Stimulated activated naive CD8-positive, alpha-beta T cell treated with anti-CD3 and anti-CD28 coated beads, Interleukin-15, Interleukin-2, amounts not matched to agents 100 ng/mL and 50 ng/mL, for 24 hours (primary cell): Measurements from ENCODE around the gene NOMO2.
A peak's percentile ranks its signal among the peaks of the same experiment; 100 is the strongest.
"Not testable (repeated sequence)": the region's sequence is repeated elsewhere in the genome, so short reads cannot be mapped to it uniquely, and the experiment has no call there.

Experiments
- H3K27ac Mint-ChIP-seq: one replicate; pipeline ENCODE4 v1.8.0; 2021; ENCODE audit warnings: mild to moderate bottlenecking, mixed read lengths
- H3K27me3 Mint-ChIP-seq: one replicate; pipeline ENCODE4 v1.8.0; 2021; ENCODE audit warnings: mixed read lengths
- H3K36me3 Mint-ChIP-seq: one replicate; pipeline ENCODE4 v1.8.0; 2021; ENCODE audit warnings: low read depth, mixed read lengths
- H3K4me1 Mint-ChIP-seq: one replicate; pipeline ENCODE4 v1.8.0; 2021; ENCODE audit warnings: low read depth, mixed read lengths
- H3K4me3 Mint-ChIP-seq: one replicate; pipeline ENCODE4 v1.8.0; 2021; ENCODE audit warnings: mild to moderate bottlenecking, mixed read lengths
- H3K9me3 Mint-ChIP-seq: one replicate; pipeline ENCODE4 v1.8.0; 2021; ENCODE audit warnings: mixed read lengths

NOMO2 gene

DNA sequence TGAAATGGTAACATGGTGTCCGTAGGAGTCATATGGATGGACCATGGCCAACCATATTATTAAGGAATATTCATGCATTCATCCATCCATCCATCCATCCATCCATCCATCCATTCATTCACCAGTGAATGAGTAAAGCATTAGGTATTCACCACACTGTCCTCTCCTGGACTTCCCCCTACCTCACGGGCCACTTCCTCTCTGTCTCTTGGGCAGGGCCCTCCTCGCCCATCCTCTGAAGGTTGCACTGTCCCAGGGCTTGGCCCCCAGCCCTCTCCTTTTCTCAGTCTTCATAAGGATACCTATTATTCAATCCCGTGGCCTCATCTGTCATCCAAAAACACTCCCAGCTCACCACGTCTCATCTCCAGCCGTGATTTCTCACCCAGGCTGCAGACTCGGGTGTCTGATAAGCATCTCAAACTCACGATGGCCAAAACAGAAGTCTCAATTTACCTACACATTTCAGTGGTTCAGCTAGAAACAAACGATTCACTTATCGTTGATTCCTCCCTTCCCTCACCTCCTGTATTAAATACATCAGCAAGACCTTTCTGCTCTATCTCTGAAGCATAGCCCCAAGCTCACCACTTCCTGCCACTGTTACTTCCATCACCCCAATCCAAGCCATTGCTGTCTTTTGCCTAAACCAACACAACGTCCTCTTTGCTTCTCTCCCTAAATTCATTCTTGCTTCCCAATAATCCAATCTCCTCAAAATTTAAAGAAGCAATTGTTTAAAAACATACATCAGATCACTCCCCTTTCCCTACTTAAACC, 69.6 kb downstream of the NOMO2 start:
- not testable (repeated sequence) for H3K9me3 Mint-ChIP-seq, H3K27me3 Mint-ChIP-seq, H3K4me3 Mint-ChIP-seq, H3K27ac Mint-ChIP-seq, H3K4me1 Mint-ChIP-seq, H3K36me3 Mint-ChIP-seq

DNA sequence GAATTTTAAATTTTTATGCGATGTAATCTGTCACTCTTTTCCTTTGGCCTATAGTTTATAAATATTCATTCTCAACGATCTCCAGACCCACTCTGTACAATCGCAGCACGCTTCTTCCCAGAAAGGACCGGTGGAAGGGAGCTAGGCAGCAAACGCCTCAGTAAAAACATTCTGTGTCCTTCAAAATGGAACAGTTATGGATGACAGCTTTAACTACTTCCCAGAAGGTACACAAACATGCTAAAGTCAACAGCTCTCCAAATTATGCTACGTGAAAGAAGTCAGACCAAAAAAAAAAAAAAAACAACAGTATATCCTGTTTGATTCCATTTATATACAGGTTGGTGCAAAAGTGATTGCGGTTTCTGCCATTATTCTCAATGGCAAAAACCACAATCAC, 125.9 kb downstream of the NOMO2 start:
- H3K27ac Mint-ChIP-seq, H3K4me1 Mint-ChIP-seq, H3K27me3 Mint-ChIP-seq, H3K36me3 Mint-ChIP-seq, H3K4me3 Mint-ChIP-seq, H3K9me3 Mint-ChIP-seq: not testable (repeated sequence)

DNA sequence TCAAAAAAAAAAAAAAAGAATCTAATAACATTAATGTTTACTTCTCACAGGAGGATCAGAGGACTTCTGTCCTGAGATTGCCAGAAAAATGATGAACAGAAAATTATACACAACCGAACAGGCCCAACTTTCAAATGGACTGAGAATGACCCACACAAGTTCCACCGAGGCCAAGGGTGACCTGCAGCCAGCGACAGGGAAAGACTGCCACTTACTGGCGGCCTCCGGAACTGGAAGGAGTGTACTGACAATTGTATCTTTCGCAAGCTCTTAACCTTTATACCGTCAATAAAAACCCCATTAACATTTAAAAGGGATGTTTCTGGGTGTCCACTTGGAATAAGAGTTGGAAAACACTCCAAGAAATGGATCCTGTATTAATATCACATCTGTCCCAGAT, 146.1 kb downstream of the NOMO2 start:
- H3K27ac Mint-ChIP-seq, H3K36me3 Mint-ChIP-seq, H3K4me1 Mint-ChIP-seq, H3K9me3 Mint-ChIP-seq, H3K27me3 Mint-ChIP-seq, H3K4me3 Mint-ChIP-seq: not testable (repeated sequence)

DNA sequence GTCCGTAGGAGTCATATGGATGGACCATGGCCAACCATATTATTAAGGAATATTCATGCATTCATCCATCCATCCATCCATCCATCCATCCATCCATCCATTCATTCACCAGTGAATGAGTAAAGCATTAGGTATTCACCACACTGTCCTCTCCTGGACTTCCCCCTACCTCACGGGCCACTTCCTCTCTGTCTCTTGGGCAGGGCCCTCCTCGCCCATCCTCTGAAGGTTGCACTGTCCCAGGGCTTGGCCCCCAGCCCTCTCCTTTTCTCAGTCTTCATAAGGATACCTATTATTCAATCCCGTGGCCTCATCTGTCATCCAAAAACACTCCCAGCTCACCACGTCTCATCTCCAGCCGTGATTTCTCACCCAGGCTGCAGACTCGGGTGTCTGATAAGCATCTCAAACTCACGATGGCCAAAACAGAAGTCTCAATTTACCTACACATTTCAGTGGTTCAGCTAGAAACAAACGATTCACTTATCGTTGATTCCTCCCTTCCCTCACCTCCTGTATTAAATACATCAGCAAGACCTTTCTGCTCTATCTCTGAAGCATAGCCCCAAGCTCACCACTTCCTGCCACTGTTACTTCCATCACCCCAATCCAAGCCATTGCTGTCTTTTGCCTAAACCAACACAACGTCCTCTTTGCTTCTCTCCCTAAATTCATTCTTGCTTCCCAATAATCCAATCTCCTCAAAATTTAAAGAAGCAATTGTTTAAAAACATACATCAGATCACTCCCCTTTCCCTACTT, 152.2 kb downstream of the NOMO2 start:
- not testable (repeated sequence) for H3K4me1 Mint-ChIP-seq, H3K27ac Mint-ChIP-seq, H3K27me3 Mint-ChIP-seq, H3K36me3 Mint-ChIP-seq, H3K4me3 Mint-ChIP-seq, H3K9me3 Mint-ChIP-seq

DNA sequence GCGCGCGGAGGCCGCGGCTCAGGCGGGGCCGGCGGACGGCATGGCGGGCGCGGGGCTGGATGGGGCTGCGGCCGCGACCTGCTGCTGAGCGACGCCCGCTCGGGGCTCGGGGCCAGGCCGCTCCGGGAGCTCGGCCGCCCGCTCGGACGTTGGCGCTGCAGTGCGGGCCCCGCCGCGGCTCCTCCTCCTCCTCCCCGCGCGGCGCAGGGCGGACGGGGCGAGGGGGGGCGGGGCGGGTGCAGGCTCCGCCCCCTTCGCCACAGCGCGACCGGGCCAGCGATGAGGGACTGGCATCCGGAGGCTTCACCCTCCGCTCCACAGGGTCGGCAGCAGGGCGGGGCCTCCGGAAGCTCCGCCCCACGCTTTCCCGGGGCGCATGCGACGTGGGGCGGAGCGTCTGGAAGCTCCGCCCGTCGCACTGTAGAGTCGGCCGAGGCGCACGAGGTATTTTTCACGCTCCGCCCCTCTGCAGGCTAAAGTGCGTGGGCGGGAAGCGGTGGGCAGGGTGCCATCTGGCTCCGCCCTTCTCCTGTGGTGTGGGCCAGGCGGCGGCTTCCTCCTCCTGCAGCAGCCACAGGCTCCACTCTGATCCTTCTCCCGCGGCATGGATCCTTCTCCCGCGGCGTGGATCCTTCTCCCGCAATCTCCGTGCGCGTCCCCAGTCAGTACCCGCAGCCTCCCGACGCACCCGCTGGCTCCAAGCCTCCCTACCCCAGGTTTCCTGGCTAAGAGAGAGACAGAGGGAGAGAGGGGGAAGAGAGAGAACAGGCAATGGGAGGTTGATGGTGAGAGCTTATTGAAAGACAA, 159.8 kb downstream of the NOMO2 start:
- H3K4me3 Mint-ChIP-seq, H3K27me3 Mint-ChIP-seq, H3K9me3 Mint-ChIP-seq: not testable (repeated sequence)

DNA sequence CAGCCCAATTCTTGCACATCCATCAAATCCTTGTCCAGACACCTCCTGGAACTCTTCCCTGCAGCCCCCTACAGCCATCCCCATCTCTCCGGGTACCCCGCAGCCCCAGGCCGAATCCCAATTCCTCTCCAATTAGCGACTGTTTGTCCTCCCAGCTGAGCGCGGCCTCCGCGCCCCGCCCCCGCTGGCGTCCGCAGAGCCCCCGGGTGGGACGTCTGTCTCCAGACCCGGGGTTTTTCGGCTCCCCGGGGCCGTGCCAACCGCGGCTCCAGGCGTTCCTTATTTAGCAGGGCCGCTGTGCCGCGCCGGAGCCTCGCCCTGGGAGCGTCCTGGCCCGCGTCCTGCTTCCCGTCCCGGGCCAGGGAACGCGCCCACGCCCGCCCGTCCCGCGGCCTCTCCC, 160.7 kb downstream of the NOMO2 start:
- peak overlapping the region; percentile 74 for H3K4me3 Mint-ChIP-seq
- H3K27ac Mint-ChIP-seq, H3K36me3 Mint-ChIP-seq, H3K27me3 Mint-ChIP-seq, H3K4me1 Mint-ChIP-seq, H3K9me3 Mint-ChIP-seq: not testable (repeated sequence)

More for the DNA sequence above, 159.8 kb downstream of the NOMO2 start:
- not testable (repeated sequence) for H3K36me3 Mint-ChIP-seq, H3K4me1 Mint-ChIP-seq, H3K27ac Mint-ChIP-seq

DNA sequence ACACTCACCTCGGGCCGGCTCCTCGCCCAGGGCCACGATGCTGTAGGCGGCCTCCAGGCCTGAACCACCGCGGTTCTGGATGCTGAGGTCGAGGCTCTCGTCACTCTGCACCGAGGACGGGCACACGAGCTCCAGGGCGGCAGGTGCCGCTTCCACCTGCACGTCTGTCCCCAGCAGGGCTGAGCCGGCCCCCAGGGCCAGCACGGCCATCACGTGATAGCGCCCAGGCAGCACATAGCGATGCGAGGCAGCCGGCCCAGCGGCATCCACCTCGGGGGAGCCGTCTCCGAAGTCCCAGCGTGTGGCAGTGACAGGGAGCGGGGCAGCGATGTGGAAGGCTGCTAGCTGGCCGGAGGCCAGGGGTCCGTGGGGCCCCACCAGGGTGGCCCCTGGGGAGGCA, 167.5 kb downstream of the NOMO2 start:
- not testable (repeated sequence) for H3K9me3 Mint-ChIP-seq, H3K4me1 Mint-ChIP-seq, H3K36me3 Mint-ChIP-seq, H3K27me3 Mint-ChIP-seq, H3K4me3 Mint-ChIP-seq, H3K27ac Mint-ChIP-seq

DNA sequence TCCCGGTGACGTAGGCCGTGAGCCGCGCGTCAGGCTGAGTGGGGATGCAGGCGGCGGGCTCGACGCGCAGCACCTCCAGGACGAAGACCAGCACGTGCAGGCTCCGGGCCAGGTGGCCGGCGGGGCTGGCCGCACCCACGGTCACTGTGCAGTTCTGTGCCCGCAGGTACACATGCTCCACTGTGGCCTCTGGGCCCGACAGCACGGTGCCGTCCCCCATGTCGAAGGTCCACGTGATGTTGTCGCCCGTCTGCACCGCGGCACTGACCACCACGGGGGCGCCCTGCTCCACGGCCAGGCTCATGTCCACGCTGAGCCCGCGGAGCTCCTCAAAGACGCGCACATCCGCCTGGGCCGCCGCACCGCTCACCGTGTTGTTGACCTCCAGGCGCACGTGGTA, 174.1 kb downstream of the NOMO2 start:
- not testable (repeated sequence) for H3K27me3 Mint-ChIP-seq, H3K9me3 Mint-ChIP-seq, H3K36me3 Mint-ChIP-seq, H3K4me1 Mint-ChIP-seq, H3K27ac Mint-ChIP-seq, H3K4me3 Mint-ChIP-seq

DNA sequence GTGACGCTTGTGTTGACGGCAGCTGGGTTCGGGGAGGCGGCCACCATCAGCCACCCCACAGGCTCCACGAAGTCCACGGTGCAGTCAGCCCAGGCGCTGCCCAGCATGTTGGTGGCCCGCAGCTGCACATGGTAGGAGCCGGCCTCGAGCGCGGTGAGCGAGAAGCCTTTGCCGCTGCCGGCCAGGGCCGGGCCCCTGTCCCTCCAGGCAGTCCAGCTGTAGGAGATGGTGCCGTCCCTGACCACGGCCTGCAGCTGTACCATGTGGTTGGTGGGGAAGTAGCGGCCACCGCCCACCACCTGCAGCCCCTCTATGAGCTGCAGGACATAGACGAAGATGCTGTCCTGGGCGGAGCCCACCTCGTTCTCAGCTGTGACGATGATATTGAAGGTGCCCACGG, 175.4 kb downstream of the NOMO2 start:
- not testable (repeated sequence) for H3K36me3 Mint-ChIP-seq, H3K27me3 Mint-ChIP-seq, H3K4me1 Mint-ChIP-seq, H3K4me3 Mint-ChIP-seq, H3K27ac Mint-ChIP-seq, H3K9me3 Mint-ChIP-seq

DNA sequence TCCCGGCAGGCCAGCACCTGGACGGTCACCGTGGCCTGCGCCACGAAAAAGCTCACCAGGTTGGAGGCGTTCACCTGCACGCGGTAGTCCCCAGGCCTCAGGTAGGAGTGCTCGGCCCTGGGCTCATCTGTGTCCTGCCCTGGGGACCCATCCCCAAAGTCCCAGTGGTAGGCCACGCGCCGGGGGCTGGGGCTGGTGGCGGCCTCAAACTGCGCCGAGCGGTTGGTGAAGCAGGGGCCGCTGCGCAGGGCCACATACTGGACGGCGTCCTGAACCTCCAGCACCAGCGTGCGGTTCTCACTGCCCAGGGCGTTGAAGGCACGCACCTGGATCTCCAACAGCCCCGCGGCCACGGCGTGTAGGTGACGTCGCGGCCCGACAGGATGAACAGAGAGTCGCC, 176.6 kb downstream of the NOMO2 start:
- not testable (repeated sequence) for H3K36me3 Mint-ChIP-seq, H3K4me1 Mint-ChIP-seq, H3K9me3 Mint-ChIP-seq, H3K27me3 Mint-ChIP-seq, H3K27ac Mint-ChIP-seq, H3K4me3 Mint-ChIP-seq

DNA sequence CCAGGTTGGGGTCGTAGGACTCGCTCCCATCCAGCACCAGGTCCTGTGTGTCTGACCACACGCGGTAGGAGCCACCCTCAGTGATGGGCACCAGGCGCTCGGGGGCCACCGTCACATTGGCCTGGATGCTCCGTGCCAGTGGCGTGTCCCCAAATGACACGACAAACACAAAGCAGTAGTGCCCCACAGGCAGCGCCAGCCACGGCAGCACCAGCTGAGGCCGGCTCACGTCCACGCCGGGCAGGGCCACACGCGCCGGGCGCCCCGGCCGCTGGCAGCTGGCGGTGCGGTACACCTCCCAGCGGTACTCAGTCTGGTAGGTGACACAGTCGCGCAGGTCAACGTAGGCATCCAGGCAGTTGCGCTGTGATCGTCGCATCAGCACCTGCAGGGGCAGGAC, 177.0 kb downstream of the NOMO2 start:
- H3K4me3 Mint-ChIP-seq, H3K27me3 Mint-ChIP-seq, H3K4me1 Mint-ChIP-seq, H3K27ac Mint-ChIP-seq, H3K36me3 Mint-ChIP-seq, H3K9me3 Mint-ChIP-seq: not testable (repeated sequence)

DNA sequence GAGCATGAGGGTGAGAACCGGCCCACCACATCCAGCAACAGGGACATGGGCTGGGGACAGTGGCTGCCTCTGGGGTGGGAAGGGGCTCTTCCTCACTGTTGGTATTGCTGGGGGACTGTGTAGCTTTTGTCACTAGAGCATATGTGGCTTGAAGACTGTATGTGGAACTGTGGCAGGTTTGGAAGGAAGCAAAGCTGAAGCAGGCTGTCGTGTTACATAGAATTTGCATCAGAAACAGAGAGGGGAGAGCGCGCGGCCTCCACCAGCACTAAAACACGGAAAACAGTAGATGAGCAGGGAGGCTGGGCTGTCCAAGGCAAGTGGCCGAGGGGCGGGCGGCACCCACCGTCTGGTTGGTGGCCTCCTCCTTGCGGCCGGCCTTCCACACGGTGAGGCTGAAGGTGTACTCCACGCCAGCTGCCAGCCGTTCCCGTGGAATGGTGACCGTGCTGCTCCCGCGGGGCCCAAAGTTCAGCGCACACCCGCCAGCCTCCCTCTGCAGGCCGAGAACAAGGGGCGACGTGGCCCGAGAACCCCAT, 177.7 kb downstream of the NOMO2 start:
- not testable (repeated sequence) for H3K27me3 Mint-ChIP-seq, H3K36me3 Mint-ChIP-seq, H3K4me3 Mint-ChIP-seq

DNA sequence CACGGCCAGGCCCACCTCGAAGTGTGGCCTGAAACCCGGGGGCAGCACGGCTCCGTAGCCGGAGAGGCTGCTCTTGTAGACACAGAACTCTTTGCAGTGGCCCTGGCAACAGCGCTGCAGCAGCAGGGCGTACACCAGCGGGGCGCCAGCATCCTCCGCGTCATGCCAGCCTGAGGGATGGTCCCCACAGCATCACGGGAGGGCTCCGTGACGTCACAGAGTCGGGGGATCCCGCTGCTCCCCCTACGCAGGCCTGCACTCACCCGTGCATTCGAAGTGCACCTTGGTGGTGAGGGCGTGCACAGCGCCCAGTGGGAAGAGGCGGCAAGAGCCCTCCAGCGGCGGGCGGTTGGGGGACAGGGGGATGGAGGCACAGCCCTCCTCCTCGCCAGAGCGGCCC, 179.2 kb downstream of the NOMO2 start:
- not testable (repeated sequence) for H3K27ac Mint-ChIP-seq, H3K4me1 Mint-ChIP-seq, H3K36me3 Mint-ChIP-seq, H3K27me3 Mint-ChIP-seq, H3K9me3 Mint-ChIP-seq, H3K4me3 Mint-ChIP-seq

More for the DNA sequence above, 177.7 kb downstream of the NOMO2 start:
- not testable (repeated sequence) for H3K9me3 Mint-ChIP-seq, H3K27ac Mint-ChIP-seq, H3K4me1 Mint-ChIP-seq
